Fibroblast of lung (primary cell): ENCODE measurements around the gene STARD8.

Experiments
- EZH2 ChIP-seq: IDR thresholded peaks from 2 replicates; pipeline ENCODE4 v1.5.1; 2012; ENCODE audit warnings: low read length, control low read depth, mild to moderate bottlenecking; ENCODE audit errors: missing control alignments
- TF ChIP-seq, protein P1 (sequence below), 2 donors: IDR thresholded peaks in 1 of 2; conservative IDR thresholded peaks in 1 of 2; 1 replicate in 1 of 2; 2 replicates in 1 of 2; pipeline ENCODE4 v1.5.1; 2011 to 2012; ENCODE audit warnings: low read length in 2 of 2, control low read depth in 1 of 2, inconsistent platforms in 1 of 2, low read depth in 1 of 2, mild to moderate bottlenecking in 1 of 2

DNA sequence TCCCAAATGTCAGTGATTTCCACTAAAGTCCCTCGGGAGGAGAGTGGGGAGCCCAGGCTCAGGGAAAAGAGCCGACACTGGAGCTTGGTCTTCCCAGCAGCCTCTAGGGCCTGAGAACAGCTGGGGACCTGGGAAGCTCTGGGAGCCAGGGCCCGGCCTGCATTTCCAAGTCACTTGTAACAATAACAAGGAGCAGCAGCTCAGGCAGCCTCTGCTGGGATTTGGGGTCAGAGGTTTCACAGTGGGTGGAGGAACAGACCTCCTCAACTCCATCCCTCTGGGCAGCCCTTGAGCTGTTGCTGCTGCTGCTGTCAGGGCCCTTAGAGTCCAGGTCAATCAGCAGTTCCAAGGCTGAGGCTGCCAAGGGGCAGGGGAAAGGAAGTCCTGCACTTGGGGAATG lies 11.1 kb downstream of the STARD8 start:
- TF ChIP-seq, protein P1, sequence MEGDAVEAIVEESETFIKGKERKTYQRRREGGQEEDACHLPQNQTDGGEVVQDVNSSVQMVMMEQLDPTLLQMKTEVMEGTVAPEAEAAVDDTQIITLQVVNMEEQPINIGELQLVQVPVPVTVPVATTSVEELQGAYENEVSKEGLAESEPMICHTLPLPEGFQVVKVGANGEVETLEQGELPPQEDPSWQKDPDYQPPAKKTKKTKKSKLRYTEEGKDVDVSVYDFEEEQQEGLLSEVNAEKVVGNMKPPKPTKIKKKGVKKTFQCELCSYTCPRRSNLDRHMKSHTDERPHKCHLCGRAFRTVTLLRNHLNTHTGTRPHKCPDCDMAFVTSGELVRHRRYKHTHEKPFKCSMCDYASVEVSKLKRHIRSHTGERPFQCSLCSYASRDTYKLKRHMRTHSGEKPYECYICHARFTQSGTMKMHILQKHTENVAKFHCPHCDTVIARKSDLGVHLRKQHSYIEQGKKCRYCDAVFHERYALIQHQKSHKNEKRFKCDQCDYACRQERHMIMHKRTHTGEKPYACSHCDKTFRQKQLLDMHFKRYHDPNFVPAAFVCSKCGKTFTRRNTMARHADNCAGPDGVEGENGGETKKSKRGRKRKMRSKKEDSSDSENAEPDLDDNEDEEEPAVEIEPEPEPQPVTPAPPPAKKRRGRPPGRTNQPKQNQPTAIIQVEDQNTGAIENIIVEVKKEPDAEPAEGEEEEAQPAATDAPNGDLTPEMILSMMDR (conservative IDR thresholded peaks at IDR 0.05 in 1 of 2, IDR thresholded peaks at IDR 0.05 in 1 of 2; ENCODE audit: low read depth in 1 of 2, low read length in 2 of 2) = no peak
- TF ChIP-seq EZH2 = no peak
